GM12878 (cell line): ENCODE results near the gene INPP4B. TPM values are rescaled to one million over a fixed set of nuclear protein-coding genes. Genes with fewer than 3 reads are reported as not detected.

Experiments used
- ATAC-seq: fragments of 200-7000 bp; cut with Tn5 transposase; 3 replicates; pipeline ENCODE4 v1.9.1; 2020; ENCODE audit warnings: mild to moderate bottlenecking, moderate library complexity
- BruUV-seq: library from RNA; stranded (reverse); fragments of 400-500 nt; replicated peaks from 2 replicates; lab custom pipeline; 2021; lab: Mats Ljungman, UMichigan
- CTCF ChIA-PET: fragments of 300-600 bp; sonication (Branson Sonifier 250); formaldehyde crosslinking; extraction: SDS; loops from one replicate; lab custom pipeline; 2021; ENCODE audit warnings: inconsistent platforms; lab: Yijun Ruan, JAX
- POLR2A ChIA-PET: fragments of 350-600 bp; formaldehyde crosslinking; extraction: SDS; loops from one replicate; lab custom pipeline; 2021; ENCODE audit warnings: inconsistent platforms; lab: Charles Lee
- RAD21 ChIA-PET: fragments of 300-600 bp; sonication (Branson Sonifier 250); formaldehyde crosslinking; loops from one replicate; lab custom pipeline; 2023; ENCODE audit warnings: antibody characterized with exemption; ENCODE audit not compliant: unreplicated experiment; lab: Charles Lee
- SMC1A ChIA-PET: fragments of 300-600 bp; sonication (Branson Sonifier 250); formaldehyde crosslinking; loops from one replicate; lab custom pipeline; 2023; ENCODE audit not compliant: unreplicated experiment, uncharacterized antibody; lab: Charles Lee
- DNase-seq: peaks from one replicate; pipeline ENCODE4 v3.0.0-alpha.2; 2011; ENCODE audit warnings: low read depth, low spot score
- FAIRE-seq: peaks from 3 replicates; lab custom pipeline; 2011; peaks lifted over from hg19 to GRCh38; lab: Jason Lieb, UNC
- H2AFZ ChIP-seq: 2 replicates; pipeline ENCODE4 v1.6.0; 2011; ENCODE audit warnings: low read depth, low read length, control low read depth; ENCODE audit not compliant: control insufficient read depth
- H3K27ac ChIP-seq: 2 replicates; pipeline ENCODE4 v1.5.1; 2011; ENCODE audit warnings: control low read depth; ENCODE audit not compliant: control insufficient read depth, insufficient read depth
- H3K27me3 ChIP-seq, 2 experiments: replicated peaks in 1 of 2; 2 replicates each; pipeline versions ENCODE4 v1.6.0 to v1.6.1; 2011; ENCODE audit warnings: low read length in 1 of 2; ENCODE audit not compliant: control insufficient read depth in 2 of 2, insufficient read depth in 2 of 2
- H3K36me3 ChIP-seq, 2 experiments: 2 replicates each; pipeline ENCODE4 v1.5.1; 2011; ENCODE audit warnings: low read length in 1 of 2; ENCODE audit not compliant: control insufficient read depth in 2 of 2, insufficient read depth in 2 of 2
- H3K4me1 ChIP-seq: 2 replicates; pipeline ENCODE4 v1.6.1; 2011; ENCODE audit warnings: mild to moderate bottlenecking, low read length, moderate library complexity, mixed read lengths; ENCODE audit not compliant: control insufficient read depth, insufficient read depth
- H3K4me2 ChIP-seq: 2 replicates; pipeline ENCODE4 v1.6.0; 2011; ENCODE audit warnings: control low read depth; ENCODE audit not compliant: control insufficient read depth, insufficient read depth
- H3K4me3 ChIP-seq: fragments of 200-600 bp; sonication (generic); 2 replicates; pipeline ENCODE4 v1.5.1; 2016
- H3K79me2 ChIP-seq: 2 replicates; pipeline ENCODE4 v1.6.0; 2011; ENCODE audit warnings: low read length; ENCODE audit not compliant: control insufficient read depth, insufficient read depth
- H3K9ac ChIP-seq: 2 replicates; pipeline ENCODE4 v1.8.0; 2011; ENCODE audit warnings: low read length, control low read depth, mixed read lengths; ENCODE audit not compliant: control insufficient read depth, insufficient read depth
- H3K9me3 ChIP-seq: replicated peaks from 3 replicates; pipeline ENCODE4 v1.5.1; 2011; ENCODE audit warnings: mild to moderate bottlenecking, low read length; ENCODE audit not compliant: control insufficient read depth, insufficient read depth
- H4K20me1 ChIP-seq: 2 replicates; pipeline ENCODE4 v1.6.0; 2011; ENCODE audit not compliant: control insufficient read depth, insufficient read depth
- CBFB ChIP-seq: IDR thresholded peaks from 2 replicates; pipeline ENCODE4 v1.6.1; 2016; ENCODE audit warnings: antibody characterized with exemption, low read depth
- CHD1 ChIP-seq: IDR thresholded peaks from 2 replicates; pipeline ENCODE4 v1.6.1; 2012; ENCODE audit warnings: low read depth, low read length, improper control_type of control experiment
- ETV6 ChIP-seq, 2 experiments: fragments of 450-650 bp in 1 of 2; IDR thresholded peaks in 1 of 2; conservative IDR thresholded peaks in 1 of 2; 2 replicates each; pipeline ENCODE4 v1.6.1; 2014; ENCODE audit warnings: antibody characterized with exemption in 1 of 2, borderline replicate concordance in 1 of 2, low read depth in 1 of 2, mild to moderate bottlenecking in 1 of 2, moderate library complexity in 1 of 2
- GATAD2B ChIP-seq: fragments of 450-650 bp; conservative IDR thresholded peaks from 2 replicates; pipeline ENCODE4 v1.6.1; 2017; ENCODE audit warnings: low read depth, mild to moderate bottlenecking, moderate library complexity
- JUNB ChIP-seq: IDR thresholded peaks from 2 replicates; pipeline ENCODE4 v1.6.1; 2016; ENCODE audit warnings: antibody characterized with exemption, mild to moderate bottlenecking
- LARP7 ChIP-seq: fragments of 450-650 bp; IDR thresholded peaks from 2 replicates; pipeline ENCODE4 v1.6.1; 2017; ENCODE audit warnings: mild to moderate bottlenecking
- MAX ChIP-seq: IDR thresholded peaks from 2 replicates; pipeline ENCODE4 v1.6.1; 2012; ENCODE audit warnings: low read depth, low read length, improper control_type of control experiment
- MYB ChIP-seq: fragments of 150-350 bp; IDR thresholded peaks from 2 replicates; pipeline ENCODE4 v1.6.1; 2014; ENCODE audit warnings: mild to moderate bottlenecking, low read depth, low read length, borderline replicate concordance
- POLR2AphosphoS2 ChIP-seq: IDR thresholded peaks from 2 replicates; pipeline ENCODE4 v1.6.1; 2011; ENCODE audit warnings: low read depth, mild to moderate bottlenecking, low read length, improper control_type of control experiment, moderate library complexity
- POLR2AphosphoS5 ChIP-seq: IDR thresholded peaks from 2 replicates; pipeline ENCODE4 v1.6.1; 2011; ENCODE audit warnings: mild to moderate bottlenecking, low read length, inconsistent platforms
- POU2F2 ChIP-seq: IDR thresholded peaks from 3 replicates; pipeline ENCODE4 v1.6.1; 2011; ENCODE audit warnings: low read depth, mild to moderate bottlenecking, low read length, borderline replicate concordance
- RAD21 ChIP-seq: IDR thresholded peaks from 2 replicates; pipeline ENCODE4 v1.6.1; 2011; ENCODE audit warnings: mild to moderate bottlenecking, low read depth, low read length, moderate library complexity; ENCODE audit not compliant: insufficient read depth
- RB1 ChIP-seq: fragments of 450-650 bp; formaldehyde crosslinking; IDR thresholded peaks from 2 replicates; pipeline ENCODE4 v1.6.1; 2017; ENCODE audit warnings: mild to moderate bottlenecking, borderline replicate concordance
- SMARCA5 ChIP-seq: fragments of 450-650 bp; IDR thresholded peaks from 2 replicates; pipeline ENCODE4 v1.6.1; 2017; ENCODE audit warnings: mild to moderate bottlenecking
- SMC3 ChIP-seq: IDR thresholded peaks from 2 replicates; pipeline ENCODE4 v1.6.1; 2011; ENCODE audit warnings: low read length, improper control_type of control experiment, borderline replicate concordance
- WGBS: methylation state at CpG from one replicate; pipeline ENCODE4 v1.1.6; 2016; ENCODE audit warnings: low lambda C conversion rate; ENCODE audit not compliant: insufficient replicate concordance, insufficient coverage; ENCODE audit errors: missing lambda C conversion rate; 5-methylcytosine and 5-hydroxymethylcytosine counted together
- in situ Hi-C: fragments of 300-500 bp; cut with MboI; formaldehyde crosslinking; loops from 9 replicates; pipeline ENCODE4 v1.14.3; 2018; ENCODE audit warnings: mixed read lengths
- intact Hi-C: fragments of 100-400 bp; cut with micrococcal nuclease; formaldehyde crosslinking; loops from one replicate; pipeline ENCODE4 v1.14.2; 2022; ENCODE audit not compliant: unreplicated experiment
- polyA plus RNA-seq, 11 experiments: library from polyadenylated mRNA; depleted of rRNA in 4 of 11; unstranded in 6 of 11; stranded (reverse) in 5 of 11; fragments of >200 nt; fragmentation: Nextera tagmentation in 4 of 11; fragmentation: Illumina TruSeq in 1 of 11; extraction: Ambion mirVana in 4 of 11; extraction: Trizol in 1 of 11; gene quantifications; 1 replicate in 1 of 11; 2 replicates in 10 of 11; pipeline versions ENCODE4 v1.2.1 to v1.2.3, GENCODE V29; 2011 to 2016; ENCODE audit warnings: inconsistent platforms in 2 of 11, missing spikeins in 2 of 11, low read depth in 1 of 11
- total RNA-seq, 4 experiments: library from RNA; depleted of rRNA in 3 of 4; stranded (reverse); fragments of >200 nt in 3 of 4; fragmentation: Illumina TruSeq in 1 of 4; extraction: Trizol in 1 of 4; gene quantifications; 2 replicates each; pipeline versions ENCODE4 v1.2.1 to v1.2.3, GENCODE V29; 2013 to 2021
- TF ChIP-seq, protein P1 (sequence below): fragments of 450-650 bp; formaldehyde crosslinking; IDR thresholded peaks from 2 replicates; pipeline ENCODE4 v1.5.0; 2022; ENCODE audit warnings: mild to moderate bottlenecking, missing genetic modification characterization
- TF ChIP-seq, protein P2 (sequence below): fragments of 450-650 bp; IDR thresholded peaks from 2 replicates; pipeline ENCODE4 v1.6.1; 2017; ENCODE audit warnings: mild to moderate bottlenecking, low read depth, inconsistent platforms; ENCODE audit not compliant: poor library complexity, severe bottlenecking

The INPP4B gene
- total and polyA plus RNA-seq, 10 of the 15 experiments (the other 5 are each of a cell fraction or from before 2014, with no cell fraction given) = 0.53 to 11.2 (median 0.95) TPM

DNA sequence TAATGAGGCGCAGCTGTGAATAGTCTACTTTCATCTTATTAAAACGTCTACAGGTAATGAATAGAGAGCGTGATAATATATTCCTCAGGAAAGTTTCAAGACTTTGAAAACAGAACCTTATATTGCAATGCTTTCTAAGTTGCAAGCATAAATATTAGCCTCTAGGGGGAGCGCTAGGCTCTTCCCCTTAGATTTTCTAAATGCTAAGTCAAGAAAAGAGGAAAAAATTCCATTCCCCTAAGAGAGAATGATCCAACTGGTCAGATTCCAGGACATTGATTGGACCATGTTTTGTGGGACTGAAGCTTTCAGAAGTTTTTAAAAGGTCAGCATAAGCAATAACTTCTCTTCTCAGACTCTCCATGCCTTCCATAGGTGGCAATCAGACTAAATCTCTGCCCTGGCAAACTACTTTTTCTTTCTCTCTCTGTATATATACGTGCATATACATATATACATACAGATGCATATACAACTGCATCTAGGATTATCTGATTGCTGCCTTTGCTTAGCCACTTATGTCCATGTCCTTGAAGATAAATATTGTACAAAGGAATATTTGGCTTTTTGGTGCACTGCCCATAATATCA, 492.9 kb downstream of the INPP4B start:
- no peak overlapping the region for H2AFZ ChIP-seq
- no TSS peak for BruUV-seq
- in situ Hi-C loops = loop anchor here (10.0 kb wide), 2 partner anchors 362 to 492 kb away; partner anchors contain the start of gene INPP4B
- H3K79me2 ChIP-seq = no peaks in the 10 kb centered on the region
- RAD21 ChIA-PET = interaction anchor here (1.2 to 8.0 kb wide), 17 partner anchors 9 to 365 kb away, joined by 3 to 133 read pairs (median 7); no protein-coding TSS in a partner anchor
- intact Hi-C loops = loop anchor here (1.0 to 10.0 kb wide), 4 partner anchors 226 to 1046 kb away; no protein-coding TSS in a partner anchor
- CTCF ChIA-PET = interaction anchor here (0.7 to 10.0 kb wide), 36 partner anchors 9 to 482 kb away, joined by 3 to 135 read pairs (median 6); no protein-coding TSS in a partner anchor
- POLR2A ChIA-PET = interaction anchor here (0.6 to 1.6 kb wide), 3 partner anchors 26 to 214 kb away, joined by 3 to 4 read pairs (median 3); no protein-coding TSS in a partner anchor
- no peaks in the 10 kb centered on the region for H4K20me1 ChIP-seq
- no peaks in the 10 kb centered on the region for H3K9me3 ChIP-seq
- ATAC-seq (peak; percentile 41), DNase-seq (no peak), FAIRE-seq (peak; percentile 54)
- 0% methylated on average over 5 of the region's 5 CpGs for WGBS
- H3K36me3 ChIP-seq = no peaks in the 10 kb centered on the region
- H3K4me3 ChIP-seq = no peak overlapping the region
- no peak overlapping the region for H3K27ac ChIP-seq
- SMC1A ChIA-PET = interaction anchor here (0.6 to 7.3 kb wide), 34 partner anchors 12 to 495 kb away, joined by 3 to 120 read pairs (median 8); no protein-coding TSS in a partner anchor
- H3K27me3 ChIP-seq = no peaks in the 10 kb centered on the region
- H3K4me1 ChIP-seq = no peaks in the 10 kb centered on the region
- no peak overlapping the region for H3K4me2 ChIP-seq
- H3K9ac ChIP-seq = no peak overlapping the region
- TF ChIP-seq MAX (no peak), ETV6 (conservative IDR thresholded peaks at IDR 0.05 in 1 of 2, IDR thresholded peaks at IDR 0.05 in 1 of 2; ENCODE audit: borderline replicate concordance in 1 of 2, low read depth in 1 of 2) (no peak), RAD21 (peak; percentile 73), POLR2AphosphoS2 (no peak), RB1 (no peak), MYB (no peak), CBFB (no peak), CHD1 (no peak), LARP7 (no peak), SMC3 (peak; percentile 63; the same call in 1 of the 2 replicates), POU2F2 (no peak), GATAD2B (no peak), SMARCA5 (no peak), POLR2AphosphoS5 (no peak), JUNB (no peak)
- TF ChIP-seq, protein P1, sequence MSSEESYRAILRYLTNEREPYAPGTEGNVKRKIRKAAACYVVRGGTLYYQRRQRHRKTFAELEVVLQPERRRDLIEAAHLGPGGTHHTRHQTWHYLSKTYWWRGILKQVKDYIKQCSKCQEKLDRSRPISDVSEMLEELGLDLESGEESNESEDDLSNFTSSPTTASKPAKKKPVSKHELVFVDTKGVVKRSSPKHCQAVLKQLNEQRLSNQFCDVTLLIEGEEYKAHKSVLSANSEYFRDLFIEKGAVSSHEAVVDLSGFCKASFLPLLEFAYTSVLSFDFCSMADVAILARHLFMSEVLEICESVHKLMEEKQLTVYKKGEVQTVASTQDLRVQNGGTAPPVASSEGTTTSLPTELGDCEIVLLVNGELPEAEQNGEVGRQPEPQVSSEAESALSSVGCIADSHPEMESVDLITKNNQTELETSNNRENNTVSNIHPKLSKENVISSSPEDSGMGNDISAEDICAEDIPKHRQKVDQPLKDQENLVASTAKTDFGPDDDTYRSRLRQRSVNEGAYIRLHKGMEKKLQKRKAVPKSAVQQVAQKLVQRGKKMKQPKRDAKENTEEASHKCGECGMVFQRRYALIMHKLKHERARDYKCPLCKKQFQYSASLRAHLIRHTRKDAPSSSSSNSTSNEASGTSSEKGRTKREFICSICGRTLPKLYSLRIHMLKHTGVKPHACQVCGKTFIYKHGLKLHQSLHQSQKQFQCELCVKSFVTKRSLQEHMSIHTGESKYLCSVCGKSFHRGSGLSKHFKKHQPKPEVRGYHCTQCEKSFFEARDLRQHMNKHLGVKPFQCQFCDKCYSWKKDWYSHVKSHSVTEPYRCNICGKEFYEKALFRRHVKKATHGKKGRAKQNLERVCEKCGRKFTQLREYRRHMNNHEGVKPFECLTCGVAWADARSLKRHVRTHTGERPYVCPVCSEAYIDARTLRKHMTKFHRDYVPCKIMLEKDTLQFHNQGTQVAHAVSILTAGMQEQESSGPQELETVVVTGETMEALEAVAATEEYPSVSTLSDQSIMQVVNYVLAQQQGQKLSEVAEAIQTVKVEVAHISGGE = no peak
- TF ChIP-seq, protein P2, sequence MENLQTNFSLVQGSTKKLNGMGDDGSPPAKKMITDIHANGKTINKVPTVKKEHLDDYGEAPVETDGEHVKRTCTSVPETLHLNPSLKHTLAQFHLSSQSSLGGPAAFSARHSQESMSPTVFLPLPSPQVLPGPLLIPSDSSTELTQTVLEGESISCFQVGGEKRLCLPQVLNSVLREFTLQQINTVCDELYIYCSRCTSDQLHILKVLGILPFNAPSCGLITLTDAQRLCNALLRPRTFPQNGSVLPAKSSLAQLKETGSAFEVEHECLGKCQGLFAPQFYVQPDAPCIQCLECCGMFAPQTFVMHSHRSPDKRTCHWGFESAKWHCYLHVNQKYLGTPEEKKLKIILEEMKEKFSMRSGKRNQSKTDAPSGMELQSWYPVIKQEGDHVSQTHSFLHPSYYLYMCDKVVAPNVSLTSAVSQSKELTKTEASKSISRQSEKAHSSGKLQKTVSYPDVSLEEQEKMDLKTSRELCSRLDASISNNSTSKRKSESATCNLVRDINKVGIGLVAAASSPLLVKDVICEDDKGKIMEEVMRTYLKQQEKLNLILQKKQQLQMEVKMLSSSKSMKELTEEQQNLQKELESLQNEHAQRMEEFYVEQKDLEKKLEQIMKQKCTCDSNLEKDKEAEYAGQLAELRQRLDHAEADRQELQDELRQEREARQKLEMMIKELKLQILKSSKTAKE = peak; percentile 20
